LNCAP (cell line): ENCODE measurements around the gene SLIT1.

Experiments used
- CTCF ChIP-seq: fragments of 450-650 bp; IDR thresholded peaks from 2 replicates; pipeline ENCODE4 v1.5.1; 2017; ENCODE audit warnings: mild to moderate bottlenecking

The SLIT1 gene

GRCh38 chr10:97078261-97078937 is 107.4 kb downstream of the SLIT1 start:
- TF ChIP-seq CTCF = no peak

DNA sequence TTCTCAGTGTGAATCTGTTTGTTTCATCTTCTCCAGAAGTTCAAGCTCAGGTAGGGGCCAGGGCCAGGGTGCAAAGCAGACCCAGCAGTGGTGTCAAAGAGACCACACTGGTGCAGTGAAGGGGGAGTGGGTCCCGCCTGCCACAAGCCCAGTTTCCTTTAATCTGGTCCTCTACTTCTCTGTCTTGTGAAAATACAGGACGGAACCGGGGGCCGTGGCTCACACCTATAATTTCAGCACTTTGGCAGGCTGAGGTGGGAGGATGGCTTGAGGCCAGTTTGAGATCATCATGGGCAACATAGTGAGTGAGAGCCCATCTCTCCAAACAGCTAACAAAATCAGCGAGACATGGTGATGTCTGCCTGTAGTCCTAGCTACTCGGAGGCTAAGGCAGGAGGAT is 109.0 kb downstream of the SLIT1 start:
- TF ChIP-seq CTCF = no peak

- no peak for TF ChIP-seq CTCF
These were observed 109.7 kb downstream of the SLIT1 start for GRCh38 chr10:97075961-97076525.

DNA sequence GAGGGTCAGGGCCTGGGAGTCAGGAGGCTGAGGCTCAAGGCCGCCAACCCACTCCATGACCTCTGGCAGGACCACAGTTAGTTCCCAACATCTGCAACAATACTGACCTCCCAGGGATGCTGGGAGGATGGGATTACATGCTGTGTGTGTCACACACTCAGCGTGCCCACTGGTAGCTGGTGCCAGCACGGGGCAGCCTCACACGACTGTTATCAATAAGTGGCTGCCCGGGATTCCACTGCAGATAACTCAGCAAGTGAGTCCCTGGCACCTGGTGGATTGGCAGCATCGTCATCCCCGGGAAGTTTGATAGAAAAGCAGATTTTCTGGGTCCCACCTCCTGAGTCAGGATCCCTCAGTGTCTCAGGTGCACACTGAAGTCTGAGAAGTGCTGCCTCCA is 110.3 kb downstream of the SLIT1 start:
- TF ChIP-seq CTCF = no peak

DNA sequence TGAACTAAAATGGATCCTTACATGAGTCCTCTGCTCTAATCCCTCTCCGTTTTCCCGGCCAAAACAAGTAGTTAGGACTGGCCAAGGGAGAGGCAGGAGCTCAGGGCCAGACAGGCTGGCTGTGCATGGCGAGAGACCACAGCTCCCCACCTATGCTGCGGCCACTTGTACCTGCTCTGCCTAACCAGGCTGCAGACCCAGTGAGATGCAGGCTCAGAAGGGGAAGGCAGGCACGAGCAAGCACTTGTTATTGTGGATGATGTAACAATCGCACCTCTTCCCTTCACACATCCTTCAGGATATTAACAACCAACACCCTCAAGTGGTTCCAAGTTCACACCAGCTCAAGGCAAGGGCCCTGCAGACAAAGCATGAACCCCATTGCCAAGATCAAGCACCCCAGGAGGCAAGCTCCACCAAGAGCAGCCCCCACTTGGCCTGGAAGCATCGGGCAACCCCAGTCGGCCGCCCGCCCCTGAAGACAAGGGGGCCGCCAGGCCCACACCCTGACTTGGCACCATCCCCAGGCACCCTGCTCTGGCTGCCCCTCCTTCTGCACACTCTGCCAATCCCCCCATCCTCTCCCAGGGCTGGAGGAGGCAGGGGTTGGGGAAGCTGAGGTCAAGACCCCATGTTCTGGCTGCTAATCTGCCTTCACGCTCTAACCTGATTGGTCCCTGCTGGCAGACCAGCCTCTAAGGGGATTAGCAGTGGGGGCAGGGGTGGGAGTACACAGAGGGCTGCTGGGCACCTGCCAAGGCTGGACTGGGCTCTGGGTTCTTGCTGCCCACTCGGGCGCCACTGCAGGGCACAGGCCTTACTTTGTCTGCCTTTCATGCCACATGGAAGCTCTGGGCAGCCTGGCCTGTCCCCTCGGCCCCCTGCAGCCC is 111.3 kb downstream of the SLIT1 start:
- TF ChIP-seq CTCF = no peak

GRCh38 chr10:97072851-97073665 is 112.7 kb downstream of the SLIT1 start:
- peak; percentile 92 for TF ChIP-seq CTCF

DNA sequence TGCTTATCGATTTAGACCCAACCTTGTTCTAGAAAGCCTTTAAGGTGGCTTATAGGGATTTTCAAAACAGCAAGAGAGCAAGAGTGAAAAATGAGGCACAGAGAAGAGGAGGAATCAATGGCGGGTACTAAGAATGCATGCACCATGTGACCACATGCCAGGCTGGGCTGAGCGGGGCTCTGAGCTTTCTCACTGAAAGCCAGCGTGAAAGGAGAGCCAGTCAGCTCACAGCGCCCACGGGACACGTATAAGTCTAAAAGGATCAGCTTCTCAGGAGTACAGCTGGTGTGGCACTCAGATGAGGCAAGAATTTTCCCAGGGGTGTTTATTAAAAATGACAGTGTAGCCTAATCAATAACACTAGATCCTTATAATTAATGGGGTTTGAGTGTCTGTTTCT is 114.3 kb downstream of the SLIT1 start:
- no peak for TF ChIP-seq CTCF
